ENCODE data around the gene FLVCR1. TPM values are rescaled to one million over a fixed set of nuclear protein-coding genes. Genes with fewer than 3 reads are reported as not detected.
A peak's percentile ranks its signal among the peaks of the same experiment; 100 is the strongest.

Gene FLVCR1
- total and polyA plus RNA-seq, 9 of the 15 experiments (the other 6 are each of a cell fraction or from before 2014, with no cell fraction given), result 5.2 to 18.0 (median 12.5) TPM

DNA sequence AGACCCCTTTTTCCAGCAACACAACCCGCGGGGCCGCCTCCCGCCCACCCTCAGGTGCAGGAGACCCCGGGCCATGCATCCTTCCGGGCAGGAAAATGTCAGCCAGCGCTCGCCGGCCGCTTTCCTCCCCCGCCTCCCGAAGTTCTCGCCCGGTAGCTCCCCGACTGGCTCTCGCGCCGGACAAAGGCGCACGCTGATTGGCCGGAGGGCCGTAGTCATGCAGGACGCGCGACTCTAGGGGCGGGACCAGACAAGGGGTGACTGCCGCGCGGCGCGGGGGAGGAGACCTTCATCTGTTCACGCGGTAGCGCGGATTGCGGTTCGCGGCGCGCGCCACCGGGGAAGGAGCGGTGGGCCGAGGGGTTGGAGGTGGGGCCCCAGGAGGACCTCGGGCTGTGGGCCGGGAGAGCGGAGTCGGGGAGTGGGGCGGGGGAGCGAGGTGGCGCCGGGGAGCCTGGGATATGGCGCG, at the start of gene FLVCR1 (continued):
- TF ChIP-seq KLF16 (IDR thresholded peaks at IDR 0.05), result peak; percentile 55; the same call in 1 of the 2 replicates
- TF ChIP-seq RBM25 (IDR thresholded peaks at IDR 0.05; ENCODE audit: low read depth, low read length, severe bottlenecking), result peak; percentile 74
- TF ChIP-seq TRIM24 (IDR thresholded peaks at IDR 0.05), result 0 out of 4 replicates have a peak, but pooled peaks of 1 of the 2 experiments have one; percentile 21
- TF ChIP-seq RBFOX2 (IDR thresholded peaks at IDR 0.05; ENCODE audit: low read depth, low read length), result peak; percentile 97
- peak; percentile 7; the same call in 1 of the 2 replicates for TF ChIP-seq TAL1 (IDR thresholded peaks at IDR 0.05)
- TF ChIP-seq, protein P1, sequence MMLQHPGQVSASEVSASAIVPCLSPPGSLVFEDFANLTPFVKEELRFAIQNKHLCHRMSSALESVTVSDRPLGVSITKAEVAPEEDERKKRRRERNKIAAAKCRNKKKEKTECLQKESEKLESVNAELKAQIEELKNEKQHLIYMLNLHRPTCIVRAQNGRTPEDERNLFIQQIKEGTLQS (IDR thresholded peaks at IDR 0.05), result no peak; the same call in 1 of the 2 replicates
- TF ChIP-seq, protein P1 (CRISPR knock-in tag; conservative IDR thresholded peaks at IDR 0.05), result peak; percentile 48; the same call in 1 of the 2 replicates
- no peak for TF ChIP-seq SRSF7 (optimal IDR thresholded peaks at IDR 0.05; ENCODE audit: low read depth, low read length)
- TF ChIP-seq ATF1 (CRISPR knock-in tag; IDR thresholded peaks at IDR 0.05), result 0 out of 2 replicates have a peak, but pooled peaks have one; percentile 35
- peak; percentile 91 for TF ChIP-seq ATF1 (tag; IDR thresholded peaks at IDR 0.05)
- TF ChIP-seq, protein P2, sequence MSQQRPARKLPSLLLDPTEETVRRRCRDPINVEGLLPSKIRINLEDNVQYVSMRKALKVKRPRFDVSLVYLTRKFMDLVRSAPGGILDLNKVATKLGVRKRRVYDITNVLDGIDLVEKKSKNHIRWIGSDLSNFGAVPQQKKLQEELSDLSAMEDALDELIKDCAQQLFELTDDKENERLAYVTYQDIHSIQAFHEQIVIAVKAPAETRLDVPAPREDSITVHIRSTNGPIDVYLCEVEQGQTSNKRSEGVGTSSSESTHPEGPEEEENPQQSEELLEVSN (IDR thresholded peaks at IDR 0.05; ENCODE audit: borderline replicate concordance in 1 of 2, extremely low read depth in 1 of 2, insufficient read depth in 1 of 2, insufficient read length in 1 of 2, low read depth in 1 of 2, low read length in 1 of 2, poor library complexity in 1 of 2, severe bottlenecking in 1 of 2), result peak; percentile 85 to 89
- peak; percentile 92 for TF ChIP-seq SUPT5H (IDR thresholded peaks at IDR 0.05)
- peak; percentile 75 for TF ChIP-seq ETV1 (tag; conservative IDR thresholded peaks at IDR 0.05; ENCODE audit: low read depth)
- peak; percentile 50 for TF ChIP-seq ELF1 (tag; IDR thresholded peaks at IDR 0.05)
- TF ChIP-seq CREB1 (IDR thresholded peaks at IDR 0.05), result peak; percentile 90
- TF ChIP-seq CREB1 (CRISPR knock-in tag; IDR thresholded peaks at IDR 0.05), result peak; percentile 83
- TF ChIP-seq RCOR1 (IDR thresholded peaks at IDR 0.05; ENCODE audit: borderline replicate concordance in 1 of 2, low read depth in 2 of 2, low read length in 2 of 2), result peak in 1 of 2 experiments; percentile 83; a peak in 2 of 4 replicates
- TF ChIP-seq IRF2 (CRISPR knock-in tag; IDR thresholded peaks at IDR 0.05), result no peak
- no peak for TF ChIP-seq YBX1 (IDR thresholded peaks at IDR 0.05)
- peak; percentile 34; the same call in 1 of the 2 replicates for TF ChIP-seq HDAC2 (IDR thresholded peaks at IDR 0.05)
- TF ChIP-seq, protein P3, sequence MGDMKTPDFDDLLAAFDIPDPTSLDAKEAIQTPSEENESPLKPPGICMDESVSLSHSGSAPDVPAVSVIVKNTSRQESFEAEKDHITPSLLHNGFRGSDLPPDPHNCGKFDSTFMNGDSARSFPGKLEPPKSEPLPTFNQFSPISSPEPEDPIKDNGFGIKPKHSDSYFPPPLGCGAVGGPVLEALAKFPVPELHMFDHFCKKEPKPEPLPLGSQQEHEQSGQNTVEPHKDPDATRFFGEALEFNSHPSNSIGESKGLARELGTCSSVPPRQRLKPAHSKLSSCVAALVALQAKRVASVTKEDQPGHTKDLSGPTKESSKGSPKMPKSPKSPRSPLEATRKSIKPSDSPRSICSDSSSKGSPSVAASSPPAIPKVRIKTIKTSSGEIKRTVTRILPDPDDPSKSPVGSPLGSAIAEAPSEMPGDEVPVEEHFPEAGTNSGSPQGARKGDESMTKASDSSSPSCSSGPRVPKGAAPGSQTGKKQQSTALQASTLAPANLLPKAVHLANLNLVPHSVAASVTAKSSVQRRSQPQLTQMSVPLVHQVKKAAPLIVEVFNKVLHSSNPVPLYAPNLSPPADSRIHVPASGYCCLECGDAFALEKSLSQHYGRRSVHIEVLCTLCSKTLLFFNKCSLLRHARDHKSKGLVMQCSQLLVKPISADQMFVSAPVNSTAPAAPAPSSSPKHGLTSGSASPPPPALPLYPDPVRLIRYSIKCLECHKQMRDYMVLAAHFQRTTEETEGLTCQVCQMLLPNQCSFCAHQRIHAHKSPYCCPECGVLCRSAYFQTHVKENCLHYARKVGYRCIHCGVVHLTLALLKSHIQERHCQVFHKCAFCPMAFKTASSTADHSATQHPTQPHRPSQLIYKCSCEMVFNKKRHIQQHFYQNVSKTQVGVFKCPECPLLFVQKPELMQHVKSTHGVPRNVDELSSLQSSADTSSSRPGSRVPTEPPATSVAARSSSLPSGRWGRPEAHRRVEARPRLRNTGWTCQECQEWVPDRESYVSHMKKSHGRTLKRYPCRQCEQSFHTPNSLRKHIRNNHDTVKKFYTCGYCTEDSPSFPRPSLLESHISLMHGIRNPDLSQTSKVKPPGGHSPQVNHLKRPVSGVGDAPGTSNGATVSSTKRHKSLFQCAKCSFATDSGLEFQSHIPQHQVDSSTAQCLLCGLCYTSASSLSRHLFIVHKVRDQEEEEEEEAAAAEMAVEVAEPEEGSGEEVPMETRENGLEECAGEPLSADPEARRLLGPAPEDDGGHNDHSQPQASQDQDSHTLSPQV (IDR thresholded peaks at IDR 0.05), result no peak
- peak; percentile 90 for TF ChIP-seq FIP1L1 (IDR thresholded peaks at IDR 0.05; ENCODE audit: low read depth, low read length, poor library complexity, severe bottlenecking)
- peak; percentile 91 for TF ChIP-seq MYC (IDR thresholded peaks at IDR 0.05; ENCODE audit: low read depth, low read length)
- TF ChIP-seq MYC (CRISPR knock-in tag; IDR thresholded peaks at IDR 0.05; ENCODE audit: borderline replicate concordance, low read depth), result no peak
- TF ChIP-seq EP400 (IDR thresholded peaks at IDR 0.05), result peak; percentile 94
- TF ChIP-seq L3MBTL2 (IDR thresholded peaks at IDR 0.05), result peak; percentile 85
